Measurements from ENCODE around the gene ZCCHC2. TPM values are rescaled to one million over a fixed set of nuclear protein-coding genes. Genes with fewer than 3 reads are reported as not detected.

The ZCCHC2 gene
- total and polyA plus RNA-seq, 2 of the 4 experiments (the other 2 are of a cell fraction) = 3.2 to 3.6 TPM

DNA sequence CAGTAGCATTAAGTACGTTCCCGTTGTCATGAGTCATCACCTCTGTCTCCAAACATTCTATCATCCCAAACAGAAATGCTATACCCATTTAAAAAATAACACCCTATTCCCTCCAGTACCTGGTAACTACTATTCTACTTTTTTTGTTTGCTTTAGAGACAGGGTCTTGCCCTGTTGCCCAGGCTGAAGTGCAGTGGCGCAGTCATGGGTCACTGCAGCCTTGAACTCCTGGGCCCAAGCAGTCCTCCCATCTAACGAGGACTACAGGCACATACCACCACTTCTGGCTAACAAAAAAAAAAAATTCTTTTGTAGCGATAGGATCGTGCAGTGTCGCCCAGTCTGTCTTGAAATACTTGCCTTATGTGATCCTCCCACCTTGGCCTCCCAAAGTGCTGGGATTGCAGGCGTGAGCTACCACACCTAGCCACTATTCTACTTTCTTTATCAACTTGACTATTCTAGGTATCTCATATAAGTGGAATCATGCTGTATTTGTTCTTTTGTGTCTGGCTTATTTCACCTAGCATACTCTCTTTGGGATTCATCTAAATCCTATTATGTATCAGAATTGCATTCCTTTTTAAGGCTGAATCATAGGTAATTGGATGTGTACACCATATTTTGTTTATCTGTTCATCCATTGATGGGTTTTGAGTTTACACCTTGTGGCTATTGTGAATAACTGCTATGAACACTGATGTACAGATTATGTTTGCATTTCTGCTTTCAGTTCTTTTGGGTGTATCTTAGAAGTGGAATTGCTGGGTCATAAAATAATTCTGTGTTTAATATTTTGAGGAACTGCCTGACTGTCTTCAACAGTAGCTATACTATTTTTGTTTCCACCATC, 14.4 kb downstream of the ZCCHC2 start:
- H2BK120ac ChIP-seq (ENCODE audit: low read depth, low read length) = no peak overlapping the region
- no peak for TF ChIP-seq SMC3 (IDR thresholded peaks at IDR 0.05; ENCODE audit: low read depth, low read length)
- TF ChIP-seq ELK1 (IDR thresholded peaks at IDR 0.05; ENCODE audit: borderline replicate concordance, low read depth, low read length) = no peak
- peaks cover 10 to 21% of the 10 kb centered on the region in 2 experiments; a peak in 3 of 4 replicates for H3K79me1 ChIP-seq (ENCODE audit: low read depth in 1 of 2, low read length in 2 of 2)
- H3K18ac ChIP-seq (ENCODE audit: low read depth, low read length) = no peak overlapping the region
- no peak overlapping the region for H3K27ac ChIP-seq (ENCODE audit: insufficient read depth, low read length)
- no peak overlapping the region for H3K4ac ChIP-seq (ENCODE audit: low read depth, low read length)
- H3K9me3 ChIP-seq (ENCODE audit: control insufficient read depth, insufficient read depth, low read length) = no peaks in the 10 kb centered on the region
- ATAC-seq (ENCODE audit: low read depth) = no peak
- in situ Hi-C loops (cut with MboI; ENCODE audit: low sequenced_read_pairs) = no loop called here
- WGBS, 2 experiments (ENCODE audit: extremely low coverage in 2 of 2, insufficient read length in 1 of 2) = 88% methylated on average over 3 of the region's 8 CpGs; no CpG with 5 or more reads in 1 of the 2 experiments
- no peak overlapping the region for H2BK15ac ChIP-seq (ENCODE audit: low read depth, low read length)
- CTCF ChIA-PET = interaction anchor here (0.7 kb wide), 2 partner anchors 10 to 89 kb away, joined by 3 to 7 read pairs; no protein-coding TSS in a partner anchor
- no peak overlapping the region for H3K4me2 ChIP-seq (ENCODE audit: low read depth, low read length)
- BruUV-seq (replicated peaks) = no TSS peak
- no peak overlapping the region for H3K14ac ChIP-seq (replicated peaks; ENCODE audit: low read depth, low read length)
- H4K20me1 ChIP-seq (ENCODE audit: insufficient read depth, low read length) = no peaks in the 10 kb centered on the region
- dilution Hi-C loops (cut with HindIII; ENCODE audit: low sequenced_read_pairs, unreplicated experiment) = no loop called here
- no peak overlapping the region for H3K56ac ChIP-seq (ENCODE audit: extremely low read depth, insufficient read depth, low read length)
- H3K9ac ChIP-seq (ENCODE audit: low read depth, low read length) = no peak overlapping the region
- no peak overlapping the region for H3K4me3 ChIP-seq (ENCODE audit: insufficient read depth, low read depth, low read length)
- no peak for DNase-seq
- H3K9me1 ChIP-seq (ENCODE audit: insufficient read depth, low read length) = no peaks in the 10 kb centered on the region
- POLR2A ChIA-PET (ENCODE audit: unreplicated experiment) = no interaction called here
- H2BK5ac ChIP-seq (ENCODE audit: low read depth, low read length, poor library complexity, severe bottlenecking) = no peak overlapping the region
- H2BK20ac ChIP-seq (ENCODE audit: low read depth, low read length) = no peak overlapping the region
- peaks cover 3% of the 10 kb centered on the region for H3K36me3 ChIP-seq (ENCODE audit: control insufficient read depth, insufficient read depth, low read length)
- no peak overlapping the region for H4K91ac ChIP-seq (ENCODE audit: insufficient read depth, low read depth, low read length)
- intact Hi-C loops (cut with micrococcal nuclease) = no loop called here
- H3K23ac ChIP-seq (ENCODE audit: low read depth, low read length) = no peak overlapping the region
- no peak overlapping the region for H2AK5ac ChIP-seq (ENCODE audit: low read depth, low read length)
- H3K27me3 ChIP-seq (ENCODE audit: control insufficient read depth, insufficient read depth, low read length) = no peaks in the 10 kb centered on the region
- no peak overlapping the region for H2AK9ac ChIP-seq (replicated peaks; ENCODE audit: low read depth, low read length, poor library complexity)
- no peak overlapping the region for H4K8ac ChIP-seq (ENCODE audit: low read depth in 2 of 2, low read length in 2 of 2)
- no peaks in the 10 kb centered on the region for H3K4me1 ChIP-seq (ENCODE audit: control insufficient read depth, insufficient read depth, low read length)
- no peak overlapping the region for H2AFZ ChIP-seq (replicated peaks; ENCODE audit: low read length, poor library complexity)
- no peak overlapping the region for H4K5ac ChIP-seq (ENCODE audit: low read depth, low read length)

All from IMR-90 (cell line).